ENCODE data around the gene TRIL. TPM values are rescaled to one million over a fixed set of nuclear protein-coding genes. Genes with fewer than 3 reads are reported as not detected.
A peak's percentile ranks its signal among the peaks of the same experiment; 100 is the strongest.

The TRIL gene
- total RNA-seq, 2 donors from 2014 or later, result 3.9 to 6.0 TPM

- intact Hi-C loops (cut with DNase I), result loop anchor here (2.0 to 10.0 kb wide), 4 partner anchors 28 to 150 kb away; no protein-coding TSS in a partner anchor
- ATAC-seq (no peak), DNase-seq (no peak)
Measured at GRCh38 chr7:28954946-28955345, 3.2 kb downstream of the TRIL start.

- DNase-seq, result no peak
- intact Hi-C loops (cut with DNase I), result loop anchor here (2.0 to 10.0 kb wide), 3 partner anchors 28 to 150 kb away; no protein-coding TSS in a partner anchor
Measured at GRCh38 chr7:28954471-28954870, 3.7 kb downstream of the TRIL start.

GRCh38 chr7:28953633-28954032, 4.5 kb downstream of the TRIL start:
- intact Hi-C loops (cut with DNase I), result loop anchor here (2.0 to 10.0 kb wide), 3 partner anchors 27 to 151 kb away; no protein-coding TSS in a partner anchor

More at GRCh38 chr7:28954471-28954870, 3.7 kb downstream of the TRIL start:
- ATAC-seq, result no peak

GRCh38 chr7:28942168-28942567, 16.0 kb downstream of the TRIL start:
- DNase-seq, result no peak
- no peak for ATAC-seq

More at GRCh38 chr7:28953633-28954032, 4.5 kb downstream of the TRIL start:
- DNase-seq, result no peak
- ATAC-seq, result no peak

GRCh38 chr7:28941633-28942032, 16.5 kb downstream of the TRIL start:
- intact Hi-C loops (cut with DNase I), result no loop called here
- no peak for ATAC-seq

More at GRCh38 chr7:28942168-28942567, 16.0 kb downstream of the TRIL start:
- intact Hi-C loops (cut with DNase I), result no loop called here

GRCh38 chr7:28940741-28941384, 17.3 kb downstream of the TRIL start:
- intact Hi-C loops (cut with DNase I), result no loop called here
- DNase-seq (no peak), ATAC-seq (no peak)

More at GRCh38 chr7:28941633-28942032, 16.5 kb downstream of the TRIL start:
- DNase-seq, result no peak

GRCh38 chr7:28939844-28940544, 18.1 kb downstream of the TRIL start:
- intact Hi-C loops (cut with DNase I), result no loop called here
- ATAC-seq (no peak), DNase-seq (no peak)

- ATAC-seq (peak; percentile 27 to 30), DNase-seq (no peak)
- intact Hi-C loops (cut with DNase I), result no loop called here
Measured at GRCh38 chr7:28939367-28939766, 18.8 kb downstream of the TRIL start.

- DNase-seq (no peak), ATAC-seq (peak; percentile 34 to 45)
- intact Hi-C loops (cut with DNase I), result no loop called here
Measured at GRCh38 chr7:28937619-28938018, 20.5 kb downstream of the TRIL start.

- DNase-seq (no peak), ATAC-seq (no peak)
- intact Hi-C loops (cut with DNase I), result no loop called here
Measured at GRCh38 chr7:28937103-28937502, 21.0 kb downstream of the TRIL start.

GRCh38 chr7:28933846-28934320, 24.2 kb downstream of the TRIL start:
- no peak for DNase-seq
- no peak for ATAC-seq
- intact Hi-C loops (cut with DNase I), result no loop called here

- intact Hi-C loops (cut with DNase I), result no loop called here
- ATAC-seq (no peak), DNase-seq (no peak)
Measured at GRCh38 chr7:28931565-28931964, 26.6 kb downstream of the TRIL start.

GRCh38 chr7:28926871-28927597, 31.1 kb downstream of the TRIL start:
- ATAC-seq (peak; percentile 93 to 96), DNase-seq (peak; percentile 80)
- intact Hi-C loops (cut with DNase I), result loop anchor here (2.0 to 5.0 kb wide), 3 partner anchors 28 to 180 kb away; no protein-coding TSS in a partner anchor

GRCh38 chr7:28922624-28923331, 35.4 kb downstream of the TRIL start:
- intact Hi-C loops (cut with DNase I), result loop anchor here (1.0 to 5.0 kb wide), 4 partner anchors 184 to 486 kb away; no protein-coding TSS in a partner anchor

GRCh38 chr7:28921822-28922221, 36.3 kb downstream of the TRIL start:
- DNase-seq, result no peak
- intact Hi-C loops (cut with DNase I), result loop anchor here (1.0 to 5.0 kb wide), 4 partner anchors 184 to 487 kb away; no protein-coding TSS in a partner anchor

More at GRCh38 chr7:28922624-28923331, 35.4 kb downstream of the TRIL start:
- ATAC-seq (peak; percentile 72), DNase-seq (peak; percentile 71)

GRCh38 chr7:28920424-28920823, 37.7 kb downstream of the TRIL start:
- no peak for DNase-seq
- ATAC-seq, result no peak
- intact Hi-C loops (cut with DNase I), result loop anchor here (5.0 kb wide), 2 partner anchors 427 to 487 kb away; no protein-coding TSS in a partner anchor

More at GRCh38 chr7:28921822-28922221, 36.3 kb downstream of the TRIL start:
- peak; percentile 94 for ATAC-seq

- intact Hi-C loops (cut with DNase I), result no loop called here
- no peak for DNase-seq
- ATAC-seq, result no peak
Measured at GRCh38 chr7:28919510-28919909, 38.6 kb downstream of the TRIL start.

GRCh38 chr7:28908775-28909174, 49.4 kb downstream of the TRIL start:
- intact Hi-C loops (cut with DNase I), result no loop called here
- no peak for DNase-seq
- ATAC-seq, result no peak

- ATAC-seq, result no peak
- no peak for DNase-seq
- intact Hi-C loops (cut with DNase I), result no loop called here
Measured at GRCh38 chr7:28905464-28905863, 52.7 kb downstream of the TRIL start.

Data from left cardiac atrium (tissue), 4 donors.